ENCODE data around the gene GRM1. TPM values are rescaled to one million over a fixed set of nuclear protein-coding genes. Genes with fewer than 3 reads are reported as not detected.

GRM1 gene
- total RNA-seq, 4 donors from 2014 or later, result under 0.01 TPM; not detected in 2

- TF ChIP-seq CTCF (IDR thresholded peaks at IDR 0.05; ENCODE audit: low read depth), result no peak
These were observed 124.3 kb downstream of the GRM1 start for GRCh38 chr6:146153040-146153758.

DNA sequence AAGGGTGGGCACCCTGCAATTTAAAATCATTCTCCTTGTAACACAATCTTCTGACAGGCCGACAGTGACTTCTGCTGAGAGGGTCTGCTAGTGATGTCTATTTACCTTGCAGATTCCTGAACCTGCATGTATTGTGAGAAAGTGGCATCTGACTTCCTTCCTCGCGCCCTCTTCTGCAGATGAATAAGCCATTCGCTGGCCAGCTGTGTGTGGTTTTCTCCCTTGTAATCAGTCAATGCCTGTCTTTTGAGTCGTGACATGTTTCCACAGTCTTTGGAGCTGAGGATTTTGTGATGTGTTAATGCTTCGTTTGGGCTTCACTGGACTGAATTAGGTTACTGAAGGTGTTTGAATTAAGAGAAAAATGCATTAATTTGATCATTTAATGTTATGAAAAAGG, 125.3 kb downstream of the GRM1 start:
- TF ChIP-seq CTCF (IDR thresholded peaks at IDR 0.05; ENCODE audit: low read depth), result no peak

DNA sequence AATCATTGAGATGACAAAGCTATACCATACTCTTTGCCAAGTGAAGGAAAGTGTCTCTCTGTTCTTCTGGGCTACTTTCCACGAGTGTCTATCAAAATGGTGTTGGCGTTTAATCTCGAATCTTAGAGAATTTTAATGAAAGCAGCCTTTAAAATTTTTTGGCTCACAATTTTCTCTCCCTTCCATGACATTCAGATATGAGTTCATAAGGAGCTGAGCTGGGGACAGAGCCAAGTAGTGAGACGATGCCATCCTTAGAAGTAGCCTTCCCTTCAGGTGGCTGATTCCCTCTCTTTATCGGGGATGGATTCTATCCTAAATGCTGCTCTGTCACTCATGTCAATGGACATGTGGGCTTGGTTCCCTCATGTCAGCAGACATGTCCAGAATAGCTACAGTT, 132.8 kb downstream of the GRM1 start:
- no peak for TF ChIP-seq CTCF (IDR thresholded peaks at IDR 0.05; ENCODE audit: low read depth)

GRCh38 chr6:146169872-146170271, 141.0 kb downstream of the GRM1 start:
- TF ChIP-seq CTCF (IDR thresholded peaks at IDR 0.05; ENCODE audit: low read depth), result no peak

- no peak for TF ChIP-seq CTCF (IDR thresholded peaks at IDR 0.05; ENCODE audit: low read depth)
These were observed 148.9 kb downstream of the GRM1 start for GRCh38 chr6:146177785-146178184.

DNA sequence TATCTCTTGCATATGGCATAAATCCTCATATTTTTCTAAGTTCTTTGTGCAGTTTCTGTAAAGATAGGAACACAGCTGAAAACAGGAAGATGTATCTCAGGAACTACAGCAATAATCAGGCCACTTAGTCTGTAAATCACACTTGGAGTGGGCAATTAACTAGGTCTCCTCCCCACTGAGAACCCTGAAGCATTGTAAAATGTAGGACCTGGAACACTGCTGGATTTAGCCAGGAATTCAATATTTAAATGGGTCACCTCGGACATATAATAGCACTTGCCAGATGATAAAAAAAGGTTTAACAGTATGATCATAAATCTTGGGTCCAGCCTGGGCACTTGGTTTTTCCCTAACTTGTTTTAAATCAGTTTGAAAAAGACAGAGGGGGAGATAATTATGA, 155.0 kb downstream of the GRM1 start:
- TF ChIP-seq CTCF (IDR thresholded peaks at IDR 0.05; ENCODE audit: low read depth), result no peak

GRCh38 chr6:146184701-146185100, 155.8 kb downstream of the GRM1 start:
- TF ChIP-seq CTCF (IDR thresholded peaks at IDR 0.05; ENCODE audit: low read depth), result no peak
